GM18526 (cell line): ENCODE measurements around the gene SYCE1L.
A peak's percentile ranks its signal among the peaks of the same experiment; 100 is the strongest.

ENCODE experiments used
- POLR2A ChIP-seq: IDR thresholded peaks from 3 replicates; pipeline ENCODE4 v1.6.1; 2011; ENCODE audit not compliant: insufficient read length; ENCODE audit errors: extremely low read depth

The SYCE1L gene

DNA sequence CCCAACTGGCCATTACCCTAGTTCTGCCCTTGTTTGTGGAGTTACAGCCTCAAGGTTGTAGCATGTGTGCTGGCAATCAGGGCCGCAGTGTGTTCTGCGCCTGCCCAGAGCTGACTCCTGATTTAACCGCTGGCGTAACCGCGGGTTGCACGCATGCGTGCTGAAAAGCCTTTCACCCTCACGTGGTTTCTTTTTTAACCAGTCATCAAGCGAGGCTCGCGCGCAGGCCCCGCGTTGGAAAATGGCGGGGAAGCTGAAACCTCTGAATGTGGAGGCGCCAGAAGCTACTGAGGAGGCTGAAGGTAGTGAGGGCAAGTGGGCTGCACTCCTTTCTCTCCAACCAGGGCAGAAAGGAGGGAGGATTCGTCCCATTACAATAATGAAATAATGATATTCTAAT lies at the start of gene SYCE1L:
SYCE1L (plus strand) TSS at position 198 of the 400 bp plus-strand sequence; CDS start at position 242, 44 bp downstream.
- TF ChIP-seq POLR2A = no peak

DNA sequence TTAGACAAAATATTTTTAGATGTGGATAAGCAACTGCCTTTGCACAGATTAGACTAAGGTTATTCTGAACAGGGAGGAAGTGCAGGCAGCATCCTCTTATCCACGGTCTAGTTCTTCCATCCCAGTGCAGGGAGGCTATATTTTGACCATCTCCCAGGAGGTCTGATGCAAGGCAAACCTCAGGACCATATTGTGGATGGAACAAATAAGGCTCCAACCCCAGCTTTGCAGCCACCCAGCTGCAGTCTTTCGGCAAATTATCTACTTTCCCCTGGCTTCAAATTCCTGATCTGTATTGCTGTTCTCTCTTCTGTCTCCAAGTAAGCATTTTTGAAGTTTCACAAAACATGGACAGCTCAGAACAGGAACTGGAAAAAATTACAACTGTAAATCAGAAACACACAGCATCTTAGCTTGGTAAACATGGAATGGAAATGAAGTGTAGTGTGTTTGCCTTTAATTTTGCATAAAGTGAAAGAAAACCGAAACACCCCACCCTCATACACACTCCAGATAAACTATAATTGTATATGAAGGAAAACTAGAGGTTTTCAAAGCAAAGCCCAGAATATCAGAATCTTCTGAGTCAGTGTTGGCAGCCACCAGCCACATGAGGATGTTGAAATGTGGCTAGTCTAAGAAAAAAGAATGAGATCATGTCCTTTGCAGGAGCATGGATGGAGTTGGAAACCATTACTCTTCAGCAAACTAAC lies 41.7 kb upstream of the SYCE1L start:
- no peak for TF ChIP-seq POLR2A

- no peak for TF ChIP-seq POLR2A
Measured at GRCh38 chr16:77158293-77158692, 40.9 kb upstream of the SYCE1L start.

DNA sequence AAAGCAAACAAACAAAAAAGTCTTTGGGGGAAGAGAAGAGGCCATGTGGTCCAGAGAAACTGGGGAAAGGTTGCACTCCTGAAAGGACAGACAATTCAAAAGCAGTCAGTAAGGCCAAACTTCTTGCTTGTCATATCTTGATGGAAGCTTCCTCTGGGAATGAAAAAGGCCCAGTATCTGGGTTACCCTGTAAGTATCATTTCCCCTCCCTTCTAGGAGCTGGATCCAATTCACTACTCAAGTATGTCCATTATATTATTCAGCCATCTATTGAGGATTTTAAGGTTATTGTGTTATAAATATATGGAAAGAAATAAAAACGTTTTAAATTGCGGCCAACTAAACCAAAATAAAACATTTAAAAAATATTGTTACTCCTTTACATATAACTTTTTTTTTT lies 34.2 kb upstream of the SYCE1L start:
- no peak for TF ChIP-seq POLR2A

DNA sequence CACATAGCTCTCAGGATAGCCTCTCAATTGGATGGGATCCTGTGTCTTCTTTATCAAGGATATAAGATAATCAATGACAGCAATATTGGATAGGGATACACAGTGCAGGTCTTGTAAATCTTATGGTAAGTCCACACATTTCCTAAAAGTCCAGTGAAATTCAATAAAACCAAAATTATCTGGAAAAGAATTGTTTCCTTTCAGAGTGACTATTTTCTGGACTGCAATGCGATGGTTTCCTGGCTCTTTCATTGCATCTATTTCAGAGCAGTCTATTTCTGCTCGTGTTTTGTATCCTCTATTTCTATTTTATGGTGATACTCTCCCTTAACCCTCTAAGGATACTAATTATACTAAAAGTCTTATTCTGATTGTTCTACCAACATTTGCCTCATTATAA lies 32.5 kb upstream of the SYCE1L start:
- no peak for TF ChIP-seq POLR2A

GRCh38 chr16:77168901-77169300 lies 30.3 kb upstream of the SYCE1L start:
- TF ChIP-seq POLR2A = no peak

GRCh38 chr16:77169650-77170236 lies 29.5 kb upstream of the SYCE1L start:
- no peak for TF ChIP-seq POLR2A

GRCh38 chr16:77170805-77171204 lies 28.4 kb upstream of the SYCE1L start:
- TF ChIP-seq POLR2A = no peak

DNA sequence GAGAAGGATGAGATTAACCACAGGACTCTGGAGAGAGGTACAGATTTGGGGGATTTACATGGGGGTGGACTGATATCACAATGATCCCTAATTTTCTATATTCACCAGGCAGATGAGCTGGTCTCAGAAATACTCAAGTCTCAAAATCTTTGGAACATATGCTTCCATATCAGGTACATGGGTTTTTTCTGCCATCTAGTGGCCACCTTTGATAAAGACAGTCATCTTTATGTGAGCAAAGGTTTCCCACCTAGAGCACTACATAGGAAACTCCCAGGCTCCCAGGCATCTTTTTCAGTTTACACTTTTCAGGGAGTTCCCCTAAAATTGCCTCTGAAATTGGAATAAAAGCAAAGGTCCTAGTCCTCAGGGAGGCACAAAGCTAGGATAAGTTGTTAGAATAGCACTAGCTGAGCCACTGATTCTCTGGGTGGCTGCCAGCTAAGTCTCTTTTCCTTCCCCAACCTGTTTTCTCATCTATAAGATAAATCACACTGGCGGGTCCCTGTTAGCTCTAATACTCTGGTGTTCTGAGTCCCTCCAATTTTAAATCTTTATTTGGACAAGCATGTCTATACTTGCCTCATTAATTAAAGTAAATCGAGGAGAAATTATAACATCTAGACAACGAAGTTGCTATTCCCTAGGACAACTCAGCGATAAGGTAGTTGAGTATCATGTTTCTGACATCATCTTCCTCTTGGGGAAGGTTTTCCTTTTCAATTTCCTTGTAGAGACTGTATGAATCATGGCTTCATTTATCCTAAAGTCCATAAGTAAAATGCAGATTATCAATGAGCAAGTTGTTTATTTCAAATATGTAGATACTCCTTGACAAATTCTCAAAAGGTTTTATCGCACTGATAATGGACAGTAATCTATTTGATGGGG lies 27.2 kb upstream of the SYCE1L start:
- no peak for TF ChIP-seq POLR2A

GRCh38 chr16:77172951-77173350 lies 26.3 kb upstream of the SYCE1L start:
- TF ChIP-seq POLR2A = no peak

GRCh38 chr16:77183137-77183536 lies 16.1 kb upstream of the SYCE1L start:
- no peak for TF ChIP-seq POLR2A

GRCh38 chr16:77190190-77190477 lies 9.1 kb upstream of the SYCE1L start:
- no peak for TF ChIP-seq POLR2A

- peak; percentile 87 for TF ChIP-seq POLR2A
Measured at GRCh38 chr16:77190478-77191258, 8.5 kb upstream of the SYCE1L start, which contains the start of gene MON1B. MON1B (plus strand) TSS chr16:77191190; CDS start chr16:77191486, 296 bp downstream.

DNA sequence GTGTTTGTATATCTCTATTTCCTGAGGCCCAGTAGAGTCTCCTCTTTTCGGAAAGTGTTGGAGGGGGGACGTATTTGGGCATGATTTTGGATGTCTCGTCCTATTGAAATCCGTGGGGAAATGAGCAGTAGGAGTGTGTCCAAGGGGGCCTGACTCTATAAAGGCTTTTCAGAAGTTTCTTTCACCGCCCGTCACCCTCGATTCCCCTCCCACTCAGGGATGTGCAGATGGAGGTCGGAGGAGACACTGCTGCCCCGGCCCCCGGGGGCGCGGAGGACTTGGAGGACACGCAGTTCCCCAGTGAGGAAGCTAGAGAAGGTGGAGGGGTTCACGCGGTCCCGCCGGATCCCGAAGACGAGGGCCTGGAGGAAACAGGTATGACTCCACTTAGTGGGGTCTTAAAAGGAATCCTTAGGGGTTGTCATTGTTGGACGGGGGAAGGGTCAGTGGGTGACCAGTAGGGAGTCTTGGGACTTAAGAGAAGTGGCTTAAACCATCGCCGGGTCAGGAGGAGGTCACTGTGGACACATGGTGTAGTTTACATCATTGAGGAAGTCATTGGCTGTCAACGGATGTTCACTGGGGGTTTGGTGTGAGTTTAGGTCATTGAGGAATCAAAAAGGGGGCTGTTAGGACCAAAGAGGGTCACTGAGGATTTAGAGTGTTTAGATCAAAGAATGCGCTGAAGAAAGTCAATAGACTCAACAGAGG lies 7.8 kb upstream of the SYCE1L start:
- no peak for TF ChIP-seq POLR2A

GRCh38 chr16:77193377-77193776 lies 5.8 kb upstream of the SYCE1L start:
- TF ChIP-seq POLR2A = no peak
